ENCODE measurements around the gene CEPT1.

The CEPT1 gene

DNA sequence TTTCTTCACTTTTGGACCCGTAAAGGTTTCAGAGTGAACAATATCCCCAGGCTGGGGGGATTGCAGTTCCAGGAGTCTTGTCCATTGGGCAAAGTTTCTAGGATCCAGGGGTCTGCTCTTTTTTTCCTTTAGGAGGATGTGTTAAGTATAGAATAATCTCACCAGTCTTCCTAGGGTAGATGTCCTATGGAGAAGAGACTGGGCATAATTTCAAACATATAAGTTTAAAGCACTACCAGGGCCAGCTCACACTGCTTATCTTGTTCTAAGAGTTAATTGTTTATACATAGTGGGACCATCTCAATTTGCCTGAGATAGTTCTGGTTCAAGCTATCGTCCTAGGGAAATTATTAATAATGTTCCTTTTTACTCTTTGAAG, 88.7 kb downstream of the CEPT1 start:
- no peak for DNase-seq

DNA sequence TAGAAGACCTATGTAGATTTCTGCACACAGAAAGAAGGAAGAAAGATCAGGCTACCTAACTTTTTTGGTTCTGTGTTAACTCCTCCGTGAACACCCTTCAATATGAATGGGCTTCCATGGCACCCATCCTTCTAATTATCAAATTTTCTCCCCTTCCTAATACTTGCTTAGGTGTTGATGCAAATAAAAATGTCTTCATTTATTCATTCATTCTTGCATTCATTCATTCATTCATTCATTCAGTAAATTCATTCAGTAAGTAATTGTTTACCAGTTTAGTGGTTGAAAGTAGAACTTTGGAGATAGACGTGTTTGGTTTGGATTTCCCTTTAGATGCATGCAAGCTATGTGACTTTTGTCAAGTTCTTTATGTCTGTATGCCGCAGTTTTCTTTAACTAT, 92.1 kb downstream of the CEPT1 start:
- no peak for DNase-seq

- no peak for DNase-seq
Observed at GRCh38 chr1:111234258-111234657, 94.2 kb downstream of the CEPT1 start.

All from activated gamma-delta T cell (primary cell).